GM12872 (cell line): Measurements from ENCODE around the gene E2F7.

Experiments
- CTCF ChIP-seq: IDR thresholded peaks from 3 replicates; pipeline ENCODE4 v1.5.1; 2011; ENCODE audit warnings: low read depth, mild to moderate bottlenecking, low read length, moderate library complexity; ENCODE audit not compliant: insufficient read depth

E2F7 gene

GRCh38 chr12:77001276-77001675 lies 64.1 kb downstream of the E2F7 start:
- no peak for TF ChIP-seq CTCF

GRCh38 chr12:76998908-76999556 lies 66.3 kb downstream of the E2F7 start:
- no peak for TF ChIP-seq CTCF

- TF ChIP-seq CTCF = no peak
Observed at GRCh38 chr12:76998386-76998785, 67.0 kb downstream of the E2F7 start.

GRCh38 chr12:76997011-76997780 lies 68.2 kb downstream of the E2F7 start:
- TF ChIP-seq CTCF = no peak

GRCh38 chr12:76990716-76991115 lies 74.7 kb downstream of the E2F7 start:
- TF ChIP-seq CTCF = no peak

GRCh38 chr12:76984566-76984965 lies 80.8 kb downstream of the E2F7 start:
- TF ChIP-seq CTCF = no peak

GRCh38 chr12:76983420-76983819 lies 81.9 kb downstream of the E2F7 start:
- TF ChIP-seq CTCF = no peak
